Fibroblast of the aortic adventitia (primary cell): ENCODE results near the gene SQSTM1. TPM values are rescaled to one million over a fixed set of nuclear protein-coding genes. Genes with fewer than 3 reads are reported as not detected.

Experiments
- DNase-seq: peaks from one replicate; pipeline ENCODE4 v3.0.0-alpha.2; 2010; ENCODE audit warnings: low read depth
- H3K4me3 ChIP-seq: 2 replicates; pipeline ENCODE4 v1.5.1; 2011; ENCODE audit warnings: low read depth, mild to moderate bottlenecking, control low read depth, low read length, moderate library complexity
- CTCF ChIP-seq: IDR thresholded peaks from 2 replicates; pipeline ENCODE4 v1.5.1; 2011; ENCODE audit warnings: mild to moderate bottlenecking, low read length, control low read depth, inconsistent platforms; ENCODE audit not compliant: insufficient read depth
- total RNA-seq: library from RNA; depleted of rRNA; stranded (reverse); fragments of >200 nt; gene quantifications from 2 replicates; pipeline ENCODE4 v1.2.3, GENCODE V29; 2012; ENCODE audit warnings: low replicate concordance

The SQSTM1 gene
- total RNA-seq, 1 donor = 596 TPM

- H3K4me3 ChIP-seq = no peak overlapping the region
- no peak for TF ChIP-seq CTCF
- DNase-seq = no peak
Observed at GRCh38 chr5:179812135-179812825, 8.4 kb upstream of the SQSTM1 start.

- H3K4me3 ChIP-seq = no peak overlapping the region
- no peak for DNase-seq
- TF ChIP-seq CTCF = no peak
Observed at GRCh38 chr5:179812997-179813607, 7.6 kb upstream of the SQSTM1 start.

- no peak for DNase-seq
- no peak overlapping the region for H3K4me3 ChIP-seq
- TF ChIP-seq CTCF = no peak
Observed at GRCh38 chr5:179814090-179814489, 6.6 kb upstream of the SQSTM1 start.

GRCh38 chr5:179815491-179816249 lies 5.0 kb upstream of the SQSTM1 start:
- no peak overlapping the region for H3K4me3 ChIP-seq
- no peak for TF ChIP-seq CTCF
- DNase-seq = no peak

GRCh38 chr5:179816401-179816795 lies 4.3 kb upstream of the SQSTM1 start:
- H3K4me3 ChIP-seq = no peak overlapping the region
- no peak for TF ChIP-seq CTCF
- no peak for DNase-seq

- TF ChIP-seq CTCF = no peak
- peak overlapping the region; percentile 25 for H3K4me3 ChIP-seq
- no peak for DNase-seq
Observed at GRCh38 chr5:179816796-179817469, 3.8 kb upstream of the SQSTM1 start.
